GM12872 (cell line): ENCODE results near the gene CYB5R2.

ENCODE experiments used
- CTCF ChIP-seq: IDR thresholded peaks from 3 replicates; pipeline ENCODE4 v1.5.1; 2011; ENCODE audit warnings: low read depth, mild to moderate bottlenecking, low read length, moderate library complexity; ENCODE audit not compliant: insufficient read depth

CYB5R2 gene

GRCh38 chr11:7672960-7673723, at the start of gene CYB5R2:
Gene CYB5R2 (minus strand): TSS chr11:7673500. CDS start chr11:7672825, 675 bp downstream.
- no peak for TF ChIP-seq CTCF

GRCh38 chr11:7714786-7715185, 41.5 kb upstream of the CYB5R2 start:
- no peak for TF ChIP-seq CTCF

- no peak for TF ChIP-seq CTCF
These were observed 33.1 kb upstream of the CYB5R2 start, which contains the start of gene OVCH2 for GRCh38 chr11:7706377-7706776. Gene OVCH2 (minus strand): TSS chr11:7706477. CDS start chr11:7706394, 83 bp downstream.

- no peak for TF ChIP-seq CTCF
These were observed 30.4 kb upstream of the CYB5R2 start for GRCh38 chr11:7703740-7704139.

GRCh38 chr11:7696424-7696823, 23.1 kb upstream of the CYB5R2 start:
- TF ChIP-seq CTCF: no peak

- TF ChIP-seq CTCF: no peak
These were observed 20.9 kb upstream of the CYB5R2 start for GRCh38 chr11:7694235-7694634.

GRCh38 chr11:7692426-7692825, 19.1 kb upstream of the CYB5R2 start:
- TF ChIP-seq CTCF: no peak
